Cortex of kidney (tissue), 1 donor: Measurements from ENCODE around the gene ESYT1.
"Not testable (repeated sequence)": the region's sequence is repeated elsewhere in the genome, so short reads cannot be mapped to it uniquely, and the experiment has no call there.

Experiments used
- DNase-seq: peaks from one replicate; lab custom pipeline; 2025; lab: John Stamatoyannopoulos, UW

Gene ESYT1

DNA sequence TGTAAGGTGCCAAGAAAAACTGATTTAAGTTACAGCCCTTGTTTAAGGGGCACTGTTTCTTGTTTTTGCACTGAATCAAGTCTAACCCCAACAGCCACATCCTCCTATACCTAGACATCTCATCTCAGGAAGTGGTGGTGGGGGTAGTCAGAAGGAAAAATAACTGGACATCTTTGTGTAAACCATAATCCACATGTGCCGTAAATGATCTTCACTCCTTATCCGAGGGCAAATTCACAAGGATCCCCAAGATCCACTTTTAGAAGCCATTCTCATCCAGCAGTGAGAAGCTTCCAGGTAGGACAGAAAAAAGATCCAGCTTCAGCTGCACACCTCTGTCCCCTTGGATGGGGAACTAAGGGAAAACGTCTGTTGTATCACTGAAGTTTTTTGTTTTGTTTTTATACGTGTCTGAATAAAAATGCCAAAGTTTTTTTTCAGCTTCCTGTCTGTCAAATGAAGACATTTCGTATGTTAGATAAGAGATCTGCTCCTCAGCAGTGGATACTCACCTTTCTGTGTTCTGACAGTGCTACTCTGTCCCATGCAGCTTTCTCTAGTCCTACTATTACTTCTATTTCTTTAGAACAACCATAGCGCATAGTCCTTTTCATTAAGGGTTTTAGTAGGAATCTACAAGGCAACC lies 24.9 kb upstream of the ESYT1 start:
- DNase-seq: no peak

DNA sequence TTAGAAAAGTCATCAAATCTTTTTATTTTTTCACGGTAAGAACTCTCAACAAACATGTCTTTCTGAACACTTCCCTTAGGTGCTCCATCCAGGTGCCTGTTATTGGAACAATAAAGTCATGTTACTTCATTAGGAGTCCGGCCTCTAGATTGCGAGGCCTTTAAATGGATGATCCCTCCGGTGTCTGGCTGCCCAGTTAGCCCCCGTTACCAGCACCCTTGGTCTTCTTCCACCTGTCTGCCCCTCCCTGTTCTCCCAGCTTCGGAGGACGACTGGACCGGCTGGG lies 24.3 kb upstream of the ESYT1 start:
- DNase-seq: no peak

DNA sequence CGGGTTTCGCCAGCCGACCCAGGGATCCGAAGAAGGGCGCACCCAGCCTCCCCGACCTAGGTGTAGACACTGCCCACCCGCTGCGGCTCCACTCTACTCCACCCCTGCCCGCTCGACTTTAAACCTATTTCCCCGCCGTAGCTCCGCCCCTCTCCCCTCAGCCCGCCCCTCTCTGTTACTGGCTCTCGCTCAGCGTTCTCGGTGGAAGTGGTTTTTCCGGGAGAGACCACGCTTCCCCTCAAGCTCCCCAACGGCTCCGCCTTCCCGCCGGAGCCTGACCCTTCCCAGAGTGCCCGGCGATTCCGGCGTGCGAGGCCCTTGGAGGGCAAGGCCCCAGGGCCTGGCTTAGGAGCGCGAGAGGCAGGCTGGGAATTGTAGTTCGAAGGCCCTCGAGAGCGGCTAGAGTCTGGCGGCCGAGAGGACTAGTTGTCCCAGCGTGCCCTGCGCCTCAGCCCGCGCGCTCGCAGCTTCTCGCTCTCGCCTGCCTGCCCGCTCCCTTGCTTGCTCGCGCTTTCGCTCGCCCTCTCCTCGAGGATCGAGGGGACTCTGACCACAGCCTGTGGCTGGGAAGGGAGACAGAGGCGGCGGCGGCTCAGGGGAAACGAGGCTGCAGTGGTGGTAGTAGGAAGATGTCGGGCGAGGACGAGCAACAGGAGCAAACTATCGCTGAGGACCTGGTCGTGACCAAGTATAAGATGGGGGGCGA lies 23.8 kb upstream of the ESYT1 start, which contains the start of gene PA2G4:
PA2G4 (plus strand) TSS at position 451 of the 706 bp plus-strand sequence; CDS start at position 630, 179 bp downstream.
- peak; percentile 94 for DNase-seq

DNA sequence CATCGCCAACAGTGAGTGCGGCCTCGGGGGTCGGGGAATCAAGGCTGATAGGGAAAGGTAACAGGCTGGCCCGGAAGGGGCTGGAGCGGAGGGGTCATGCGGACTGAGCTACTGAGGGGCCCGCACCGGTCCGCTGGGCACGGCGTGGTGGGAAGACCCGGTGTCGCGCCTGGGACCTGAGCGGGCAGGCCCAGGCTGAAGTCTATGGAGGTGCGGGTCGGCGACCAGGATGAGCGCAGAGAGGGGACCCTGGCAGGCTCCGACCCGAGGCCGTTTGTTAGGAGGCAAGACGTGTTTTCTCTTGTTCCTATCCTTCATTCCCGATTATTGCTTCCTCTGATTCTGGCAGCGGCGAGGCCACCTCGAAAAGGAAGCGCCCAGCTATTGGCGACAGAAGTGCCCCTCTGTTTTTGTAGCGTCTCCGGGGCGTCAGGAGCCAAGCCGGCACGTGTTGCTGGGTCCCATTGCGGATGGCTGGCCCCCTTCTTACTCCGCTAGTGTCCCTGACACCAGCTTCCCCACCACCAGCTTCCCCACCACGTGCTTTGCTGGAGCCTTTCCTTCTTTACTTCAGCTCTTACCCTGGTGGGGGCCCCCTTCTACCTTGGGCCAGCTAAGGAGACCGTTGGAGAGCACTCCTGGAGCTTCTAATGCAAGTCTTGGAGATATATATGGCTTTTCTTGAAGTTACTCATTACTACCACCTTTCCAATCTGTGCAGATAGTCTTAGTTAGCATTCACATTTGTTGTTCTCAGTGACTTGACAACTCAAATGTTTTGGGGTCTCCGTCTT lies 23.1 kb upstream of the ESYT1 start:
- DNase-seq: no peak

DNA sequence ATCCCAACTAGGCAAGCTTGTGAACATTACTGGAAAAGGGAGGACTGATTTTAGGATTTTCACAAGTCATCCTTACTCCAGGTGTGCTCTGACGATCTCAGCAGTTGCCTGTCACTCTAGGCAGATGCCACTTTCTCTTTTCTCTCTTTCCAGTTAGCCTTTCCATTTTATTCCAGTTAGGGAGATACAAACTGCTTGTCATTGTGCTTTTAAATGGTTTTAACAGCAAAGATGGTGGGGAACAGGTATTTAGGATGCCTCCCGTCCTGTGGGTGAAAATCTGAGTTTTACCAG lies 22.5 kb upstream of the ESYT1 start:
- no peak for DNase-seq

DNA sequence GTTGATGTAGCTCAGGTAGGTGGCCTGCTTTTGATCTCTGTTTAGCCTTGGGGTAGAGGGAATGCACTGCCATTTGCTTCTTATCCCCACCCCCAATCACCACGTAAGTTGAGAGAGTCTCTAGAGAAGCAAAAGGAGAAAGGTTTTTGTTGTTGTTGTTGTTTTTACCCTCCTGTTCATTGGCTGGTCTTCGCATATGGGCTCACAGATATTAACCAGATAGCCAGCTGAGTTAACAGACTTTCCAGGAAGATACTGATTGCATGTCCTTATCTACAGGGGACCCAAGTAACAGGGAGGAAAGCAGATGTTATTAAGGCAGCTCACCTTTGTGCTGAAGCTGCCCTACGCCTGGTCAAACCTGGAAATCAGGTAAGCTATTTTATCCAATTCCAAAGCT lies 20.8 kb upstream of the ESYT1 start:
- DNase-seq: no peak

DNA sequence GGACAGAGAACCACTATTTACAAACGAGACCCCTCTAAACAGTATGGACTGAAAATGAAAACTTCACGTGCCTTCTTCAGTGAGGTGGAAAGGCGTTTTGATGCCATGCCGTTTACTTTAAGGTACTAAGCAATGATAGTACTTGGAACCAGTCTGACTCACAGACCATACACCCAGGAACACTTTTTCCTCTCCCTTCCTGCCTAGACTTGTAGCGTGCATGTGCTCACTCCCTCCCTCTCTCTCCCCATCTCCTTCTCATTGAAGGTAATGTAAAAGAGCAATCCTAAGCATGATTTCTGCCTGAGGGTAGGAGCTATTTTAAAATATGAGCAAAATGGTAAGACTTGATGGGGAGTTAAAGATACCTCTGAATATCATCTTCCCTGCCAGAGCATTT lies 17.5 kb upstream of the ESYT1 start:
- DNase-seq: no peak

DNA sequence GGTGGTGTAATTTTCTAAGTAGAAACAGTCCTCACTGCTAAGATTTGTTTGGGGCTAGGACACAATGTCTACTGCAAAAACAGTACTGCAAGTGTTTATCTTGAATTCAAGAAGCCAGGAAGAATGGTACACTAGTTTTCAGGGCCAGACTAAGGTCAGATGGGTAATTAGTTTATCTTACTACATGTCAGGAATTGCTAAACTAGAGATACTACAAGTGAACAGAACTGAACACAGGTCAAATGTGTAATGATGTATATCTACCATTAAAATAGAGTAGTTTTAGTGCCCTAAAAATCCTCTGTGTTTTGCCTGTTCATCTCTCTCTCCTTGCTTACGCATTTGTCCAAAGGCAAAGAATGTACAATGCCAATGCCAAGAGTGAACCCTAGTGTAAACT lies 14.0 kb upstream of the ESYT1 start:
- DNase-seq: no peak

DNA sequence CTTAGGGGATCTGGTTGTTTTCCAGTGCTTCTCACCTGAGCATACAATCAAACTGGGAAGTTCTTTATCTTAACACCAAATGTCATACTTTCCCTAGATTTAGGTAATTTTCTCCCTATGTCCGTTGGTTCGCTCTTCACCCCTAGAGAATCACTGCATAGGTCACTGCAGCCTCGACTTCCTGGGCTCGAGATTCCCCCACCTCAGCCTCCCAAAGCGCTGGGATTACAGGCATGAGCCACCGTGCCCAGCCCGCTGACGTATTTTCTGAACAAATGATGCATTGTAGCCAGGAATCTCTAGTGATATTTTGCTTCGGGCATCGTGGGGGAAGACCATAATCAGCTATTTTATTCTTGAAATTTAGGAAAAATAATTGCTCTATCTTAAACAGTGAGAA lies 12.7 kb upstream of the ESYT1 start:
- no peak for DNase-seq

DNA sequence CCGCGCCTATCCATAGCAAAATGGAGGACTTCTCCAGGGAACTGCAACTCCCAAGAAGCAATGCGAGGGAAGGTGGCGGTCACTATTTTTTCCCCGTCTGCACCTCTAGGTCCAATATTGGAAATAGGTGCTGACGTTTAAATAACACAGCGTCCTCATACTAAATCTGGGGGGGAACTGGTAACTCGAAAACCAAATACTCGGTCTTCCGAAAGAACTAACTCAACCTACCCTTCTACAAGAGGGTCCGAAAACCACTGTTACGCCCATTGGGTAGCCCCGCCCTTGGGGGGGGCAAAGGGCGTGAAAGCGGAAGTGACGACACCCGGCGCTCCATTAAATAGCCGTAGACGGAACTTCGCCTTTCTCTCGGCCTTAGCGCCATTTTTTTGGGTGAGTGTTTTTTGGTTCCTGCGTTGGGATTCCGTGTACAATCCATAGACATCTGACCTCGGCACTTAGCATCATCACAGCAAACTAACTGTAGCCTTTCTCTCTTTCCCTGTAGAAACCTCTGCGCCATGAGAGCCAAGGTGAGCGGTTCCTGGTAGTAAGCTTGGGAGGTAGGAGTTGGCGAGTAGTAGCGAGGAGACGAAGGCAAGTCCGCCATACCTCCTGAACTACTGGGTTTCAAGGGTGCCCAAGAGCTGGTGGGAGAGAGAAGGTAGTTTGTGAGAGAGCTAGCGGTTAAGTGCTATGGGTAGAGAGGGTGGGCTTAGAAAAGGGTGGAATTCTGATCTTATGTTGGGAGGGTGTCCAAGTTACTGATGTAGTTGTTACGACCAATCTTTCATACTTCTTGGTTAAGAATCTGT lies 11.6 kb upstream of the ESYT1 start, which contains the start of gene RPL41:
RPL41 (plus strand) TSS at position 367 of the 815 bp plus-strand sequence.
- no peak for DNase-seq

DNA sequence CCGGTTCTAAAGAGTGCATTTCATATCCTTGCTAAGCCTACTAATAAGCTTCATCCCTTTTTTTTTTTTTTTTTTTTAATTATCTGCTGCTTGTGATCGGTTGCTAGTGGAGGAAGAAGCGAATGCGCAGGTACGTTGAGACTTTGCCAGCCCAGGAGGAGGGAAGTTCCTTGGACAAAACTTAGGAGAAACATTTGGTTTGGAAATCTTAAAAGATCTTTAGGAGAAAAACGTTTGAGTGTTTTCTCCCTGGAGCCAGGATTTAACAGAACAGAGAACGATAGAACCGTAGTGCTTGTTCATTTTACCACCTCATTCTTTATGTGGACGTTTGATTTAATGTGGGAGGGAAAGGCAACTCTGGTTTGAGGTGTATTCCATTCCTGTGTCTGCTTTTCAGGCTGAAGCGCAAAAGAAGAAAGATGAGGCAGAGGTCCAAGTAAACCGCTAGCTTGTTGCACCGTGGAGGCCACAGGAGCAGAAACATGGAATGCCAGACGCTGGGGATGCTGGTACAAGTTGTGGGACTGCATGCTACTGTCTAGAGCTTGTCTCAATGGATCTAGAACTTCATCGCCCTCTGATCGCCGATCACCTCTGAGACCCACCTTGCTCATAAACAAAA lies 10.9 kb upstream of the ESYT1 start:
- not testable (repeated sequence) for DNase-seq

DNA sequence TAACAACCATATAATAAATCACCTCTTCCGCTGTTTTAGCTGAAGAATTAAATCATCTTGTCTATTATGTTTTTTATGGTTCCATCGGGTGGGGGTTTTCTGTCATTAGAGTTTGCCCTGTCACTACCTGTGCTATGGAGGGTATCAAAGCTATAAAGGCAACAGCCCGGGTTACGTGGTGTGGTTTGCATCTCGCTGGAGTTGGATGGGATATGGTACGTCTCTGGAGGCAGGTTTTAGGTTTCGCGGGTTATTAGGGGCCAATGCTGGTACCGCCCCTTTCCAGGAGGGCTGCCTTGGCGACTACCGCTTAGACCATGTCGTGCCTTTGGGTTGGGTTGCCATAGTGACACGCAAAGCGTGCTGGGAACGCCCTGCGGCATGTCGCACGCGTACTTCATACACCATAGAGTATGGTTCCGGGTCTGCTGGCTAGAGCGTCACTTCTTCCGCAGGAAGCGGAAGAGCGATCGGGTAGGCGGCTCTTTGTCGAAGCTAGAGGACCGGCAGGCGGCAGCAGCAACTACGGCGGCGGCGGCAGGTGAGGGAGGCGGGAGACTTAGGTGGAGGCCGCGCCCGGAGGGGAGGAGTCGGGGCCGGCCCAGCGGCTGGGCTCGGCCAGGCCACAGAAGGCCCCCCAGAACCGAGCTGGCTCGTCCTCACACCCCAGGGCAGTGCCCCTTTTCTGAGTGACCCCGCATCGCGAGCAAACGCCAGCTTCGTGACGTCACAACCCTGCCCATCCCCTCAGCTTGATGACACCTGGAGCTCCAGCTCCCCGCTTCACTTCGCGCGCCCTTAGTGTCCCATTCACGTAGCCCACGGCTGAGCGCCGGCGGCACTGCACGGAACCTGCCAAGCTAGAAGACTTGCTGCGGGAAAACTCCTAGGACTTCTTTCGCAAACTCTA lies 10.0 kb upstream of the ESYT1 start, which contains the start of gene ZC3H10:
ZC3H10 (plus strand) TSS at position 489 of the 910 bp plus-strand sequence. CDS start 2,297 bp downstream, outside the sequence.
- no peak for DNase-seq

DNA sequence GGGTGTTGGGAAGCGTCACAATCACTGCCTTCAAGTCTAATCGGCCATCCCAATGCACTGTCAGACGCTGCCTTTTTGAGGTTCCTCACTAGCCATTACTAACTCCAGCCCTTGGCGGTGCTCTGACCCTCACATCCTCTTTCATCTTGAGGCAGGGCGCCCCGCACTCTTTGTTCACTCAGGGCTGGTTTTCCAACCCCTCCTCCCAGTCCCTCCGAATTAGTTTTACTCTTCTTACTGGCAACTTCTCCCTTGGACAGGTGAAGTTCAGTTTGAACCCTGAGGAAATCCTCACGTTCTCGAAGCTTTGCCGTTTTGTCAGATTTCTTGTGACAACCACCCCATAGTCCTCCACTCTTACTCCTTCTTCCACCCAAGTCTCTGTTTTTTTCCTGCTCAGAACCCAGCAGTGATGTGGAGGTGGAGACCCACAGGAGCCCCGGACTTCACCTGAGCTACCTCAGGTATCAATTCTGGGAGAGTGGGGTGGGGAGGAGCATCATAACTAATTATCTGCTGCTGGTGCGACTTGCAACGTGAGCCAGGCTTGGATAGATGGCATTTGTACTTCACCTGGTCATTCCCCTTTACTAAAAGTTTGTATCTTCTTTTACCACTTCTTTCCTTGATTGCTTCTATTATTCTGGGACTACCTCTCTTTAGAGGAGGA lies 9.2 kb upstream of the ESYT1 start:
- DNase-seq: no peak

DNA sequence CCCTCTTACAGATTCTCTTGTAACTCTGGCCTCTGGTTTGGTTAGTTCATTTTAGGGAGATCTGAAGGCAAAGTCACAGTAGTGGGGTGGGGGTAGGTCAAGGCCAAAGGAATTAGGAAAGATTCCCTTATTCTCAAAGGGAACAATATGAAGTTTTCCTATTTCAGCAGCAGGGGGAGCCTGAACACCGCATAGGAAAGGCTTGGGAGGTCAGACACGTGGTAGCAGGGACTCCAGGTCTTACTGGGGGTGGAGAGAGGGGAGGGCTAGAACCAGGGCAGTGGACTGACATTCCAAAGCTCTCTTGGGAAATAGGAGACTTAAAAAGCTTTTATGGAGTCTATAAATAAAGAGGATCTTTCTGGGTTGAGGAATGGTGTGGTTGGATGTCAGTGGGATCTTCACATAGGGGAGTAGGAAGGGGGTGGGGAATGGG lies 8.7 kb upstream of the ESYT1 start:
- DNase-seq: no peak

DNA sequence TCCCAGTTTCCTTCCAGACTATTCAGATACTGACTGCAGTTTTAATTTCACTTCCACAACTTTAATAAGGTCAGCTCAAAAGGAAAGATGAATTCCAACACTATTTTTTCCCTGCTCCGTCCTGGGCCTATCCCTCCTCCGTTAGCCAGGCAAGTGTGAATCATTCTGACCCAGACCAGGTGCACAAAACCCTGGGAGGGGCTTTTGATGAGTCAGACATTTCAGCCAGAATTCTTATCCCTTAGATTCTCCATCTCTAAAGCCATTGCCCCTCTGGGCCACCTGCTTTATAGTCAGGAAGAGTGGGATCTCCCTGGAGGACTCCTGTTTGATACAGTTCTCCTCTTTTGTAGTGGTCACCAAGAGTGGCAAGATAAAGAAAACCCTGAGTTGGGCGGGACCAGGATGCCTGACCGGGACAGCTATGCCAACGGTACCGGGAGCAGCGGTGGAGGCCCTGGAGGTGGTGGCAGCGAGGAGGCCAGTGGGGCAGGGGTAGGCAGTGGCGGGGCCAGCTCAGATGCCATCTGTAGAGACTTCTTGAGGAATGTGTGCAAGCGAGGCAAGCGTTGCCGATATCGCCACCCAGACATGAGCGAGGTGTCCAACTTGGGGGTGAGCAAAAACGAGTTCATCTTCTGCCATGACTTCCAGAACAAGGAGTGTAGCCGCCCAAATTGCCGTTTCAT lies 7.8 kb upstream of the ESYT1 start:
- DNase-seq: no peak

DNA sequence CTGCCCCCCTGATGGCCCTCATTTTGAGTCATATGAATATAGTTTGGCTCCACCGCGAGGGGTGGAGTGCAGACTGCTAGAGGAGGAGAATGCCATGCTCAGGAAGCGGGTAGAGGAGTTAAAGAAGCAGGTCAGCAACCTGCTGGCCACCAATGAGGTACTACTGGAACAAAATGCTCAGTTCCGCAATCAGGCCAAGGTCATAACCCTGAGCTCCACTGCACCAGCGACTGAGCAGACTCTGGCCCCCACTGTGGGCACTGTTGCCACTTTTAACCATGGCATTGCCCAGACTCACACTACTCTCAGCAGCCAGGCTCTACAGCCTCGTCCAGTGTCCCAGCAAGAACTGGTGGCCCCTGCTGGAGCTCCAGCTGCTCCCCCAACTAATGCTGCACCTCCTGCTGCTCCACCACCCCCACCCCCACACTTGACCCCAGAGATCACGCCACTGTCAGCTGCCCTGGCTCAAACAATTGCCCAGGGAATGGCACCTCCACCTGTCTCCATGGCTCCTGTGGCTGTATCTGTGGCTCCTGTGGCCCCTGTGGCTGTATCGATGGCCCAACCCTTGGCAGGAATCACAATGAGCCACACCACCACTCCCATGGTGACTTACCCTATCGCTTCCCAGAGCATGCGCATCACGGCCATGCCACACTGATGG lies 6.7 kb upstream of the ESYT1 start:
- no peak for DNase-seq

DNA sequence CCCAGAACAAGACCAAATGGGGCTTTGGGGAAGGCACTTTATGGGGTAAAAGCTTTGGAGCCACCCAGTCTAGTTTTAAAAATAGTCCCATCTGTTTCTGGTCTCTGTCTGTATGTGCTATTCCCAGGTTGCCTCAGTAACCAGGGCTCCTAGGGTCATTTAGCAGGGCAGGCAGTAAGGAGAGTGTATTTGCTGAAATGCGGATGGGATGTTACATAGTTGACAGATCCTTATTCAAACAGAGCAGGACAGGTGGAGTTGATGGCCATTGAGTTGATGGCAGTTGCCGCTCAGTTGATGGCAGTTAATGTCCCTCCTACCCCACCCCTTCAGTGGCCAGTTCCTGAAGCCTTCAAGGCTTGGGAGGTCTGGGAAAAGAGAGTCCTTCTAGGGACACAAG lies 5.4 kb upstream of the ESYT1 start:
- DNase-seq: no peak

DNA sequence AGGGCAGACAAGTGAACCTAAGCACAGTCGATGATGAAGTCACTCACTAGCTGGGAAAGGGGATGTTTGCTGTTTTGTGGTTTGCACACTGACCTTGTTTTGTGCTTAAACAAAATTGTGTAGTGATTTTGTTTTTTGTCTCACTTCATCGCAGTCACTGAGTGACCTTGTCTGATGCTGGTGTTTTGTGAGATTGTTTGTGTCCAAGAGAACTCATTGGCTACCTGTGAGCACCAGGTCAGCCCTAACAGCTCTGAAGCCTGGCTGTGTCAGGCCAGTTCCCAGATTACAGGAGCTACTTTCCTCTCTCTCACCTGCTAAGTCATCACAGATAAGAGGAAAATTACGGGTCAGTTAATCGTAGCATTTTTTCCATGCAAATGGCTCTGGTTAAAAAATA lies 3.9 kb upstream of the ESYT1 start:
- DNase-seq: no peak

DNA sequence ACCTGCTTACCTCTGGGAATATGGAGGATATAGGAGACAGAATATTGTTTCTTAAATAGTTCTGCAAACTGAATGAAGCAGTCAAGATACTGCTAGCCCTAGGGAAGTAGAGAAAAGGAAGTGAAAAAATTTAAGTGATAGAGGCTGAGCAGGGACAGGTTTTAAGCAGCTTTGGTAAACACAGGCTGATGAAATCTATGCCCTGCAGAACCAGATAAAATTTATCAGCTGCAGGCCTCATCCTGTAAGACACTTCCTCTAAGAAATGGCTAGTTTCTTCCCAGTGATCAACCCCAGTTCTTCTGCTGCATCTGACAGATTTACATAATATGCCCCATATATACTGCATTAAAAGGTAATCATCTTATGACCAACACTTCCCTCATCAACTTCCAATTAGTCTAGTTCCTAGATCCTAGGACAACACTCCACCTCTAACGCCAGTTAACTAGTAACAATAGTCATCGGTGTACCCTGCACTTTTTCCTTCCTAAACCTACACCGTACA lies 1.3 kb upstream of the ESYT1 start:
- DNase-seq: no peak
